ENCODE results near the gene ZCCHC4.

ZCCHC4 gene

DNA sequence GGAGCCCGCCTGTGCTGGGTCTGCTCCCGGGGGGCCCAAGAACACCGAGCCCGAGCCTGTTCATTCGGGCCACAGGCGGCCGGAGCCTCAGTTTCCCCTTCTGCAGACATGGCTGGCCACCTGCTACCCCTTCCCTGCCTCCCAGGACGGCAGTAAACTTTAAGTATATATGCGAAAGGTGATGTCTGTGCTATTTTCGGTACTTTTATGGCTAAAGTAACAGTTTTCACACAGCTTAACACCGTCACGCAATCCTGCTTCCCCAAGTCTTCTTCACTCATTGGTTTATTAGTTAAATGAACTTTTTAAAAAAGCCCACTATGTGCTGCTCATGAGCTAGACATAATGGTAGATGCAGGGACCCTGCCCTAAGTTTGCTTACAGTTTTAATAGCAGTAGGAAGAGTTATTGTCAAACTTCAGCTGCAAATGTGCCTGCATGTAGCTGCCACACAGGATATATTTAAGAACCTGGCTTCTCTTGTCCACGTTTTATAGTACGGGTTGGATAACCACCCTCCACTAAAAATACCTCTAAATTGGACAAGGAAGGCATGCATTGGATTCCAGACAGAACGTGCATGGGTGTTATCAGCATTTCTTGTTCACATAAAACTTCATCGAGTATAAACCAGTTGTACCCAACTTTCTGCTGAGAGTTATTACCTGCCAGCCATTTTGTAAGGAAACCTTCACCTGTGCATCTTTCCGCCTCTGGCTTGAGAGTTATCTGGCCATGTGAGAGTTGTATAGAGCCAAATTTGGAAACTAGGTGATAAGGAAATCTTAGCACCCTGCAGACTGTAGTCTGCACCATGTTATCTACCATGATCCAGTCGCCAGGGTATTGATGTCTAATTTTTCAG lies 65.2 kb downstream of the ZCCHC4 start:
- no peak for DNase-seq (ENCODE audit: low spot score)

GRCh38 chr4:25378437-25378743 lies 65.8 kb downstream of the ZCCHC4 start:
- DNase-seq (ENCODE audit: low spot score): no peak

DNA sequence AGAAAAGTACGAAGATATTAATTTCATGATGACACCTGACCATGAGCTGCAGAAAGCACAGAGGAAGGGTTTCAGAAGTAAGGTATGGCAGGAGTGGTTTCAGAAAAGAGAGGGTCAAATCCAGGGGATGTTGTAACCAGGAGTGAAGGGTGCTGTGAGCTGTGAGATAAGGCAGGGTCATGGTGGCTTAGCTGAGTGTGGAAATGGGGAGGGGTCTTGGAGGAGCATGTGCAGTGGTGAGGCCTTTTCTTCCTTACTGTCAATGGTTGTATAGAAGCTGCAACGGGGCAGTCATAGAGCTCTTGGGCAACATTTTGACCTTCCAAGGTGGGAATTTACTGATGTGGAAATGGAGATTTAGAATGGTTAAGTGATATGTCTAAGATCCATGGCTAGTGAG lies 67.0 kb downstream of the ZCCHC4 start:
- DNase-seq (ENCODE audit: low spot score): no peak

DNA sequence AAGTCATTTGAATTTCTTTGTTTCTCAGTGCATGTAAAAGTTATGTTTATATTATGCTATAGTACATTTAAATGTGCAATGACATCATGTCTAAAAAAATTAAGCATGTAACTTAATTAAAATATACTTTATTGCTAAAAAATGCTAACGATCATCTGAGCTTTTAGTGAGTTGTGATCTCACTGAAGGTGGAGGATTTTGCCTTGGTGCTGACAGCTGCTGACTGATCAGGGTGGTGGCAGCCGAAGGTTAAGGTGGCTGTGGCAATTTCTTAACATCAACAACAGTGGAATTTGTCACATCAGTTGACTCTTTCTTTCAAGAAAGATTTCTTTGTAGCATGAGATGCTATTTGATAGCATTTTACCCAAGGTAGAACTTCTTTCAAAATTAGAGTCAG lies 71.1 kb downstream of the ZCCHC4 start:
- DNase-seq (ENCODE audit: low spot score): no peak

GRCh38 chr4:25386926-25387325 lies 74.4 kb downstream of the ZCCHC4 start:
- no peak for DNase-seq (ENCODE audit: low spot score)

- no peak for DNase-seq (ENCODE audit: low spot score)
Measured at GRCh38 chr4:25397305-25397704, 84.7 kb downstream of the ZCCHC4 start.

GRCh38 chr4:25399510-25399909 lies 86.9 kb downstream of the ZCCHC4 start:
- DNase-seq (ENCODE audit: low spot score): no peak

DNA sequence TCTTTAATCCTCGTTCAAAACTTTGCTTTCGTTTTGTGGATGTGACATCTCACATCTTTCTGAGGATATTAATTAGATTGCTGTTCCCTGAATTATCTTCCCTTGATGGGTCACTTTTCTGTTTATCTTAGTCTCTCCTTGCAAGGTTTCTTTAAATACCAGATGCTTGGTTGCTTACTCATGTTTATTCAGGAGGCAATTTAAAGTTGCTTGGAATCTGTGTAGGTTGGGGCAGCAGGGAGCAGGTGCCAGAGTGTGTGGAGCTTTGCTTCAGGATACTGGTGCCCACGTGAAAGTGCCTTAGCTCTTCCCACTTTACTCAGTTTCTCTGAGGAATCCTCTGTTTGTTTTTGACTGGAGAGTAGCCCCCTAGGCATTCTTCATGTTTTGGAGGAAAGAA lies 88.5 kb downstream of the ZCCHC4 start:
- no peak for DNase-seq (ENCODE audit: low spot score)

DNA sequence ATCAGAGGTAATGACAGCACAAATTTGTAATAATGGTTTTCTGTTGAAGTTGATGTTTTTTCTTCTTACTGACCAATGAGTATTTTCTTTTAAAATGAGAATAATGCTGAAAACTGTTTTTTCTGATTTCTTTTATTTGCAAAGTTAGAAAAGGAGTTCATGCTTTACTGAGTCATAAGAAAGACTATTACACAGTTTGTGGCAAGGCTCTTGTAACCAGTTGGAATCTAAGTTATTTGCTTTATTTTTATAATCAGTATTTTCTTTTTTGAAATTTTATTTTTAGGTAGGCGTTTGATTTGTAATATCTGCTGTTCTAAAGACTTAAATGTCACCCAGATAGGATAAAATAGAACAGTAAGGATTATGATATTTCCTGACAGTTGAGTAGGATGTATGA lies 89.9 kb downstream of the ZCCHC4 start:
- no peak for DNase-seq (ENCODE audit: low spot score)

DNA sequence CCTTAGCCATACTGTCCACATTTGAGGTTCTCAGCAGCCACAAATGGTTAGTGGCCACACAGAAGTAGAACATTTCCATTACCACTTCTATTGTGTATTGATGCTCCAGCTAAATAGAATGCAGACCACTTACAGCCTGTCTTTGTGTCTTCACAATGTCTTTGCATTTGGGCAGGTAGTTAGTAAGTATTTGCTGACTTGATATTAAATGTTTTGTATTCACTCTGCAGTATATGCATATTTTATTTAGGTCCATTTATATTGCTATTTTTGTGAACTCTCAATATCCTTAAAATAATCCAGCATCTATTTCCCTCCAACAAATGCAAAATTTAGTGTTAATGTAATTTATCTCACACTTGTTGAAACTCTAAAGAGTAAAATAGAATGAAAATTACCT lies 91.1 kb downstream of the ZCCHC4 start:
- DNase-seq (ENCODE audit: low spot score): no peak

DNA sequence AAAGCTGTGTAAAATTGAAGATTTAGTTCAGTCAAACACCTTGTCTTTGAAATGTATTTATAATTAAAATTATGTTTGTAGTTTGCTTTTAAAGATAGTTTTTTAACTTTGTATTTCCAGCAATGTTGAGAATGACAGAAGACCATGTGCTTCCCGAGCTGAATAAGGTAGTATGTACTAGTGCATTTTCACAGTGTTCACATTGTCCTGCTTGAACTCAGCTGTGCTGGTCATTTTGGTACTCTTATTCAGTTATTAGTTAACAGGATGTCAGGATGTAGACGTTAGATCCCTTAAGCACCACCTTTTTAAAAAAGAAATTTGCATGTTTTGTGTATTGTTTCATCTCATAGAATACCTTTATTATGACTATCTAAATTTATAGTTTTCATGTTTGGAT lies 92.9 kb downstream of the ZCCHC4 start:
- DNase-seq (ENCODE audit: low spot score): no peak

- DNase-seq (ENCODE audit: low spot score): no peak
Measured at GRCh38 chr4:25406081-25406692, 93.6 kb downstream of the ZCCHC4 start.

- no peak for DNase-seq (ENCODE audit: low spot score)
Measured at GRCh38 chr4:25410820-25411529, 98.4 kb downstream of the ZCCHC4 start.

DNA sequence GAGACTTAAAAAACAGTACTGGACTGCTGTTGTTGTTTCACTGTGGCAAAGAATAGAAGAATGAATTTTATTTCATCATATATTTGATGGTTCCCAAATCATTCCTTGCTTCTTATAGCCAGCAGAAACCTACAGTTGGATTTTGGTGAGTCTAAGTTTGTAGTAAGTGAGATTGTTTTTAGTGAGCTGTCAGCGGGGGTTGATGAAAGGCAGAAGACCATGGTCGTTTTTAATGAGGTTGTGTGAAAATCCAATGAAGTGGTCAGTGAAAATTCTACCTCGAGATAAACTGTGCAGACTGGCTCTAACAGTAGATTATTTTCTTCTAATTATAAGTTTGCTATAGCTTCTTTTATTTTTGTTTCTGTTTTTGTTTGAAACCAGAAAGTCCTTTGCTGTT lies 100.7 kb downstream of the ZCCHC4 start:
- no peak for DNase-seq (ENCODE audit: low spot score)

DNA sequence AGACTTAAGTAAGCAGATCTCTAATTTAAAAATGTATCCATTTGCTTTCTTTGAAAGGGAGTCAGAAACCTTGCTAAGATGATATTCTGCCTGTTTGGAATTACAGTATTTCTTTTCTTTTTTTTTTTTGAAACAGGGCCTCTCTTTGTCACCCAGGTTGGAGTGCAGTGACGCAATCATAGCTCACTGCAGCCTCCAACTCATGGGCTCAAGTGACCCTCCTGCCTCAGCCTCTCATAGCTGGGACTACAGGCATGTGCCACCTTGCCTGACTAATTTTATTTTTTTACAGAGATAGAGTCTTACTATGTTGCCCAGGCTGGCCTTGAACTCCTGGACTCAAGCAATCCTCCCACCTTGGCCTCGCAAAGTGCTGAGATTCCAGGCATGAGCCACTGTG lies 104.4 kb downstream of the ZCCHC4 start:
- DNase-seq (ENCODE audit: low spot score): no peak
